SU-DHL-6 (cell line): ENCODE data around the gene GNE.
"Not testable (repeated sequence)": the region's sequence is repeated elsewhere in the genome, so short reads cannot be mapped to it uniquely, and the experiment has no call there.

Experiments
- H2AFZ ChIP-seq: fragments of 200-600 bp; sonication (generic); 2 replicates; pipeline ENCODE4 v1.6.1; 2014; ENCODE audit warnings: low read depth, mild to moderate bottlenecking, moderate library complexity, mixed read lengths, antibody characterized with exemption, low read length; ENCODE audit not compliant: severe bottlenecking
- H3F3A ChIP-seq: fragments of 200-600 bp; shearing (Covaris generic); 2 replicates; pipeline ENCODE4 v1.6.0; 2016; ENCODE audit warnings: antibody characterized with exemption, mild to moderate bottlenecking; ENCODE audit not compliant: insufficient read depth
- H3K27ac ChIP-seq: fragments of 200-600 bp; sonication (generic); 2 replicates; pipeline ENCODE4 v1.5.1; 2016; ENCODE audit warnings: low read depth, mild to moderate bottlenecking, low read length, moderate library complexity, mixed read lengths
- H3K27me3 ChIP-seq: fragments of 200-600 bp; sonication (generic), shearing (Covaris generic); 2 replicates; pipeline ENCODE4 v1.6.0; 2014; ENCODE audit warnings: mild to moderate bottlenecking, low read length
- H3K36me3 ChIP-seq: fragments of 200-600 bp; sonication (generic); 2 replicates; pipeline ENCODE4 v1.6.1; 2014; ENCODE audit warnings: mild to moderate bottlenecking, low read length, mixed read lengths
- H3K4me2 ChIP-seq: fragments of 300-600, 200-600 bp; shearing (Covaris generic), sonication (generic); 2 replicates; pipeline ENCODE4 v1.6.0; 2014; ENCODE audit warnings: low read length, low read depth, mild to moderate bottlenecking; ENCODE audit not compliant: poor library complexity, severe bottlenecking
- H3K4me3 ChIP-seq: fragments of 200-600 bp; sonication (generic); 2 replicates; pipeline ENCODE4 v1.5.1; 2014; ENCODE audit warnings: antibody characterized with exemption, low read length, mild to moderate bottlenecking, mixed read lengths; ENCODE audit not compliant: insufficient read depth, poor library complexity, severe bottlenecking
- H3K79me2 ChIP-seq: fragments of 200-600 bp; sonication (generic); 2 replicates; pipeline ENCODE4 v1.6.1; 2014; ENCODE audit warnings: mild to moderate bottlenecking, low read length, moderate library complexity; ENCODE audit not compliant: insufficient read depth
- H3K9ac ChIP-seq: fragments of 200-600 bp; sonication (generic); 2 replicates; pipeline ENCODE4 v1.7.0; 2014; ENCODE audit warnings: mild to moderate bottlenecking, low read length
- H3K9me2 ChIP-seq: fragments of 200-600 bp; sonication (generic); replicated peaks from 2 replicates; pipeline ENCODE4 v1.6.1; 2014; ENCODE audit warnings: low read length; ENCODE audit not compliant: insufficient read depth
- H3K9me3 ChIP-seq: fragments of 200-600 bp; sonication (generic); 2 replicates; pipeline ENCODE4 v1.6.1; 2014; ENCODE audit warnings: low read length, mixed read lengths; ENCODE audit not compliant: insufficient read depth
- H4K20me1 ChIP-seq: fragments of 200-600 bp; sonication (generic); 2 replicates; pipeline ENCODE4 v1.6.1; 2014; ENCODE audit warnings: low read depth, mild to moderate bottlenecking, antibody characterized with exemption, low read length, moderate library complexity, mixed read lengths
- EZH2phosphoT487 ChIP-seq: fragments of 200-600 bp; sonication (generic), shearing (Covaris generic); conservative IDR thresholded peaks from 2 replicates; pipeline ENCODE4 v1.6.1; 2018; ENCODE audit warnings: mild to moderate bottlenecking, antibody characterized with exemption, low read length, moderate library complexity, mixed read lengths
- TF ChIP-seq, protein P1 (sequence below): fragments of 200-600 bp; sonication (generic); IDR thresholded peaks from one replicate; pipeline ENCODE4 v1.5.1; 2017; ENCODE audit warnings: antibody characterized with exemption, mild to moderate bottlenecking, low read length, moderate library complexity; ENCODE audit not compliant: insufficient read depth, poor library complexity, severe bottlenecking

The GNE gene, protein sequence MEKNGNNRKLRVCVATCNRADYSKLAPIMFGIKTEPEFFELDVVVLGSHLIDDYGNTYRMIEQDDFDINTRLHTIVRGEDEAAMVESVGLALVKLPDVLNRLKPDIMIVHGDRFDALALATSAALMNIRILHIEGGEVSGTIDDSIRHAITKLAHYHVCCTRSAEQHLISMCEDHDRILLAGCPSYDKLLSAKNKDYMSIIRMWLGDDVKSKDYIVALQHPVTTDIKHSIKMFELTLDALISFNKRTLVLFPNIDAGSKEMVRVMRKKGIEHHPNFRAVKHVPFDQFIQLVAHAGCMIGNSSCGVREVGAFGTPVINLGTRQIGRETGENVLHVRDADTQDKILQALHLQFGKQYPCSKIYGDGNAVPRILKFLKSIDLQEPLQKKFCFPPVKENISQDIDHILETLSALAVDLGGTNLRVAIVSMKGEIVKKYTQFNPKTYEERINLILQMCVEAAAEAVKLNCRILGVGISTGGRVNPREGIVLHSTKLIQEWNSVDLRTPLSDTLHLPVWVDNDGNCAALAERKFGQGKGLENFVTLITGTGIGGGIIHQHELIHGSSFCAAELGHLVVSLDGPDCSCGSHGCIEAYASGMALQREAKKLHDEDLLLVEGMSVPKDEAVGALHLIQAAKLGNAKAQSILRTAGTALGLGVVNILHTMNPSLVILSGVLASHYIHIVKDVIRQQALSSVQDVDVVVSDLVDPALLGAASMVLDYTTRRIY

DNA sequence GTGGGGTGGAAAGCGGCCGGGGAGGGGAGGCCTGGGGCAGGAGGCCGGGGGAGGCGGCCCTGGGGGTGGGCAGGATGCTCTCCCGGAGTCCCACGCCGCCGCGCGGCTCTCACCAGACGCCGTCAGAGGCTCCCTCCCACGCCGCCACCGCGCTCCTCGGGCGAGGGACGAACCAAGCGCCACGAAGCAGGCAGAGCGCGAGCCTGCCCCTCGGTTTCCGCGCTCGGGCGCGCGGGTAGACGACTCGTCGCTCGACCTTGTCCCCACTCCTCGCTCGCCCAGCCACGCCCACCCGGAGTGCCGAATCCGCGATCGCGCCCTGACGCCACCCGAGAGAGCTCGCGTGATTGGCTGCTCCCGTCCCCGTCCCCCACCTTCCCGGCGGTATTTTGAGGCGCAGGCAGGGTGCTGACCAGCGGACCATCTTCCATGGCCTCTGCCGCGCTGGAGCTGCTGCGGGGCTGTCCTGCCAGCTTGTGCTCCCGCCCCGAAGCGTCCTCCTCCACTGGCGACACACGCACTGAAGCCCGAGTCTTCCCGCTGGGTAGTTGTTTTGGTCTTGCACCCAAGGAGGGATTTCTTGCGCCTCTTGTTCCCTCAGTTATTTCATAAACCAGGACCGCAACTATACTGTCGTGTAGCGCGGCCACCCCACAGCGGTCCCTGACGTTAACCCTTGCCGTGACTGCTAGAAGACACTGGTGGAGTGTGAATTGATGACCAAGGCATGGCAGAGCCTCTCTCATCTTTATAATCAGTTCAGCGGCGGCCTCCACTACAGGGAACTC, at the start of gene GNE:
Gene GNE, minus strand, starts transcription at position 241 of the 788 bp plus-strand sequence. CDS start 9,093 bp downstream, outside the sequence.
- Histone ChIP-seq H3K27ac (peak within 1 kb of the TSS; percentile 63), H2AFZ (peak within 1 kb of the TSS; percentile 92), H3K4me3 (peak within 1 kb of the TSS; percentile 74)

DNA sequence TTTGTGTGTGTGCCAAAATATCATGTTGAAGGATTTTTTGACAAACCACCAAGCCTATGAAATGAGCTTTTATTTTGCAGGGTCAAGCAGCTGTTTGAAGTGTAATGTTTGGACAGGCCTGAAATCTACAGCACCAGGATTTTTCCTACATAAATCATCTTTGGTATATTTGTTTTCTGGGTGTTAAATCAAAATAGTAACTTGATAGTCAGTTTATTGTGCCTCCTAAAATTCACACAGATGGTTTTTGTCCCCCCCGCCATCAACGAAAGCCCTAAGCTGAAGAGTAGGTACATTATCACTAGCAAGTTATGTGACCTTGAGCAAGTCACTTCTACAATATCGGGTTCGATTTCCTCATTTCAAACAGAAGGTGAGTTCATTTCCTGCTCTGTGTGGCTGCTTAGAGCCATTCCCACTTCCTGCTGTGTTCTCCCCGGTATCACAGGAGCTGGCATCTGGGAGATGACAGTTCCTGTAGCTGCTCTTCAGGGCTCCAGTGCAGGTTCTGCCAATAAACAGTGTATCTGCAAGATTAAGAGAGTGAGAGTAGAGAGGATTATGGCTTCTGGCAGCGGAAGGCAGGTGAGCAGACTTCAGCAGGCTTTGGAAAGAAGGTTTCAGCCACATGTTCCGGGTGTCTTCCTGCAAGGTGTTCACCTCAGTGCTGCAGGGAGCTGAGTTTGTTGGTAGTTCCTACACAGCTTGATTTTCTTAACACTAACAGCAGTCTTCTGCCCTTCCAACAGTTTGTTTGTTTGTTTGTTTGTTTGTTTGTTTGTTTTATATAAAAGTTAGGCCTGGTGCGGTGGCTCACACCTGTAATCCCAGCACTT, 48.4 kb upstream of the GNE start:
- Histone ChIP-seq H3K4me3 (no peak overlapping the region), H3K4me2 (no peak overlapping the region), H3F3A (no peaks in the 10 kb centered on the region), H3K9ac (no peak overlapping the region), H3K9me3 (no peaks in the 10 kb centered on the region), H3K79me2 (no peaks in the 10 kb centered on the region), H3K36me3 (no peaks in the 10 kb centered on the region), H2AFZ (no peak overlapping the region), H3K27ac (no peak overlapping the region), H3K9me2 (no peaks in the 10 kb centered on the region), H4K20me1 (no peaks in the 10 kb centered on the region), H3K27me3 (no peaks in the 10 kb centered on the region)
- TF ChIP-seq EZH2phosphoT487 = no peak
- TF ChIP-seq, protein P1, sequence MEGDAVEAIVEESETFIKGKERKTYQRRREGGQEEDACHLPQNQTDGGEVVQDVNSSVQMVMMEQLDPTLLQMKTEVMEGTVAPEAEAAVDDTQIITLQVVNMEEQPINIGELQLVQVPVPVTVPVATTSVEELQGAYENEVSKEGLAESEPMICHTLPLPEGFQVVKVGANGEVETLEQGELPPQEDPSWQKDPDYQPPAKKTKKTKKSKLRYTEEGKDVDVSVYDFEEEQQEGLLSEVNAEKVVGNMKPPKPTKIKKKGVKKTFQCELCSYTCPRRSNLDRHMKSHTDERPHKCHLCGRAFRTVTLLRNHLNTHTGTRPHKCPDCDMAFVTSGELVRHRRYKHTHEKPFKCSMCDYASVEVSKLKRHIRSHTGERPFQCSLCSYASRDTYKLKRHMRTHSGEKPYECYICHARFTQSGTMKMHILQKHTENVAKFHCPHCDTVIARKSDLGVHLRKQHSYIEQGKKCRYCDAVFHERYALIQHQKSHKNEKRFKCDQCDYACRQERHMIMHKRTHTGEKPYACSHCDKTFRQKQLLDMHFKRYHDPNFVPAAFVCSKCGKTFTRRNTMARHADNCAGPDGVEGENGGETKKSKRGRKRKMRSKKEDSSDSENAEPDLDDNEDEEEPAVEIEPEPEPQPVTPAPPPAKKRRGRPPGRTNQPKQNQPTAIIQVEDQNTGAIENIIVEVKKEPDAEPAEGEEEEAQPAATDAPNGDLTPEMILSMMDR = no peak

More for the DNA sequence above, at the start of gene GNE:
- Histone ChIP-seq H4K20me1 (no peaks in the 10 kb centered on the region), H3K36me3 (no peaks in the 10 kb centered on the region), H3K79me2 (peaks cover 32% of the 10 kb centered on the region), H3F3A (0 out of 2 replicates have a peak, but pooled peaks cover 7% of the 10 kb centered on the region), H3K9me3 (no peaks in the 10 kb centered on the region), H3K9ac (peak within 1 kb of the TSS; percentile 75), H3K27me3 (no peaks in the 10 kb centered on the region), H3K9me2 (no peaks in the 10 kb centered on the region), H3K4me2 (peak within 1 kb of the TSS; percentile 68)
- TF ChIP-seq, protein P1 = no peak
- TF ChIP-seq EZH2phosphoT487 = no peak

DNA sequence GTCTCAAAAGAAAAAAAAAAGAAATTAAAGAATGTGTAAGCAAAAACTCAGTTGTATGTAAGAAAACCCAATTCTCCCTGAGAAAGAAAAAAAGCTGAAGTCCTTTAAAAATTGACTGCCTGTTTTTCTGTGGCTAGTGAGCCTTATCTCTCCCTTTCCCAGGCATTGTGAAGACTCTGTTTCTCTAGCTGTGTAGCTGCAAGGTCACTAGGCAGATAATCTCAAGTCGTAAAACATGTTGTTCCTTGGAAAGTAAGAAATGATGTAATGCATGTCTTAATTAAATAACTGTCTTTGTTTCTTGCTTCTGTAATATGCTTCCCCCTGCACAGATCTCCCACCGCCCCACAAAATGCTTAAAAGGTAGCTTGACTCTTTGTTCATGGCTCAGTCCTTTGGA, 46.1 kb upstream of the GNE start:
- not testable (repeated sequence) for H3K4me3 ChIP-seq, H3K4me2 ChIP-seq, H3K27me3 ChIP-seq, H3K36me3 ChIP-seq, H3K9me3 ChIP-seq, H3F3A ChIP-seq, H2AFZ ChIP-seq, H4K20me1 ChIP-seq, H3K79me2 ChIP-seq, H3K27ac ChIP-seq, H3K9ac ChIP-seq, H3K9me2 ChIP-seq
